K562 (cell line): ENCODE results near the gene RASGRP2. TPM values are rescaled to one million over a fixed set of nuclear protein-coding genes. Genes with fewer than 3 reads are reported as not detected.

Experiments used
- ATF7 ChIP-seq: fragments of 450-650 bp; IDR thresholded peaks from 2 replicates; pipeline ENCODE4 v1.7.1; 2014; ENCODE audit warnings: mild to moderate bottlenecking, moderate library complexity
- BMI1 ChIP-seq: fragments of 150-350 bp; IDR thresholded peaks from 2 replicates; pipeline ENCODE4 v1.6.1; 2014; ENCODE audit warnings: low read length
- CBX8 ChIP-seq: fragments of 200-600 bp; sonication (generic); IDR thresholded peaks from 2 replicates; pipeline ENCODE4 v1.6.1; 2012; ENCODE audit warnings: borderline replicate concordance, mixed run types, low read depth, mild to moderate bottlenecking, moderate library complexity, mixed read lengths, low read length, control low read depth, inconsistent platforms; ENCODE audit not compliant: poor library complexity, severe bottlenecking; ENCODE audit errors: extremely low read depth
- CREB1 ChIP-seq, 2 experiments: sonication (generic) in 1 of 2; formaldehyde crosslinking in 1 of 2; IDR thresholded peaks; 2 replicates each; pipeline versions ENCODE4 v1.6.1 to v1.8.0; 2012 to 2022; ENCODE audit warnings: inconsistent platforms in 1 of 2, mild to moderate bottlenecking in 1 of 2, missing genetic modification reagents in 1 of 2, moderate library complexity in 1 of 2
- FUS ChIP-seq: fragments of 200-400 bp; formaldehyde crosslinking; optimal IDR thresholded peaks from 2 replicates; pipeline ENCODE3; 2017; ENCODE audit warnings: low read depth, low read length
- HDAC1 ChIP-seq, 2 experiments: fragments of 450-650 bp; IDR thresholded peaks; 2 replicates each; pipeline ENCODE4 v1.6.1; 2016 to 2017; ENCODE audit warnings: inconsistent platforms in 1 of 2, mild to moderate bottlenecking in 1 of 2, moderate library complexity in 1 of 2
- RBM22 ChIP-seq: fragments of 200-400 bp; formaldehyde crosslinking; IDR thresholded peaks from 2 replicates; pipeline ENCODE4 v1.6.1; 2018; ENCODE audit warnings: low read length, low read depth; ENCODE audit not compliant: poor library complexity, severe bottlenecking
- RFX1 ChIP-seq: fragments of 450-650 bp; IDR thresholded peaks from 2 replicates; pipeline ENCODE4 v1.6.1; 2016; ENCODE audit warnings: mild to moderate bottlenecking, moderate library complexity
- U2AF1 ChIP-seq: fragments of 200-400 bp; formaldehyde crosslinking; optimal IDR thresholded peaks from 2 replicates; pipeline ENCODE3; 2017; ENCODE audit warnings: mild to moderate bottlenecking, low read depth, low read length, moderate library complexity
- ZBTB7A ChIP-seq: IDR thresholded peaks from 2 replicates; pipeline ENCODE4 v1.6.1; 2011; ENCODE audit warnings: low read depth, mild to moderate bottlenecking, low read length, moderate library complexity, borderline replicate concordance; ENCODE audit not compliant: control insufficient read depth
- polyA plus RNA-seq, 8 experiments: library from polyadenylated mRNA; depleted of rRNA in 4 of 8; stranded (reverse) in 5 of 8; unstranded in 3 of 8; fragments of >200 nt; fragmentation: Nextera tagmentation in 2 of 8; fragmentation: Illumina TruSeq in 1 of 8; extraction: Ambion mirVana in 2 of 8; extraction: Trizol in 1 of 8; gene quantifications; 2 replicates each; pipeline versions ENCODE4 v1.2.1 to v1.2.3, GENCODE V29; 2011 to 2014; ENCODE audit warnings: inconsistent platforms in 1 of 8, missing spikeins in 1 of 8
- total RNA-seq, 7 experiments: library from RNA; depleted of rRNA in 6 of 7; stranded (reverse); fragments of >200 nt in 6 of 7; fragmentation: Illumina TruSeq in 2 of 7; extraction: Trizol in 2 of 7; gene quantifications; 2 replicates each; pipeline versions ENCODE4 v1.2.1 to v1.2.3, GENCODE V29; 2011 to 2021; ENCODE audit warnings: low replicate concordance in 1 of 7
- TF ChIP-seq, protein P1 (sequence below): sonication (generic); formaldehyde crosslinking; IDR thresholded peaks from 2 replicates; pipeline ENCODE4 v1.8.1; 2023; ENCODE audit warnings: mild to moderate bottlenecking, missing genetic modification reagents
- TF ChIP-seq, protein P2 (sequence below): fragments of 200-800 bp; sonication (Bioruptor generic); IDR thresholded peaks from 2 replicates; pipeline ENCODE4 v1.6.1; 2016; ENCODE audit warnings: missing genetic modification characterization, missing compliant biosample characterization

RASGRP2 gene
- total and polyA plus RNA-seq, 9 of the 15 experiments (the other 6 are each of a cell fraction or from before 2014, with no cell fraction given): 0.87 to 22.7 (median 5.5) TPM

DNA sequence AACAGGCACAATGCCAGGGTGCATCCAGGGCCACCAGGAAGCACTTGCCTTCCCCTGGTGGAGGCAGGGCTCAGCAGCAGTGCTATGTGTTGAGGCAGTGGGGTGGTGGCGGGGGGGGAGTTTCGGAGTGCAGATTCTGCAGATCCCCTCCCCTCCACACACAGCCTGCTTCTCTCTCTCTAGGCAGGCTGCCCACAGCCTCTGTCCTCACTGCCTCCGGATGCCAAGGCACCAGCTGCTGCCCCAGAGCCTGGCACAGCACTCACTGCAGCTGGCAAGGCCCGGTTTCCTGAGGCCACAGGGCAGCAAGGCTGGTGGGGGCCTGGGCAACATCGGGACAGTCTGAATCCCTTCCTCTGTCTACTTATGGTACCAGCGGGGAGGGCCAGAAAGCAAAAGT lies 56.7 kb downstream of the RASGRP2 start (continued):
- TF ChIP-seq, protein P1, sequence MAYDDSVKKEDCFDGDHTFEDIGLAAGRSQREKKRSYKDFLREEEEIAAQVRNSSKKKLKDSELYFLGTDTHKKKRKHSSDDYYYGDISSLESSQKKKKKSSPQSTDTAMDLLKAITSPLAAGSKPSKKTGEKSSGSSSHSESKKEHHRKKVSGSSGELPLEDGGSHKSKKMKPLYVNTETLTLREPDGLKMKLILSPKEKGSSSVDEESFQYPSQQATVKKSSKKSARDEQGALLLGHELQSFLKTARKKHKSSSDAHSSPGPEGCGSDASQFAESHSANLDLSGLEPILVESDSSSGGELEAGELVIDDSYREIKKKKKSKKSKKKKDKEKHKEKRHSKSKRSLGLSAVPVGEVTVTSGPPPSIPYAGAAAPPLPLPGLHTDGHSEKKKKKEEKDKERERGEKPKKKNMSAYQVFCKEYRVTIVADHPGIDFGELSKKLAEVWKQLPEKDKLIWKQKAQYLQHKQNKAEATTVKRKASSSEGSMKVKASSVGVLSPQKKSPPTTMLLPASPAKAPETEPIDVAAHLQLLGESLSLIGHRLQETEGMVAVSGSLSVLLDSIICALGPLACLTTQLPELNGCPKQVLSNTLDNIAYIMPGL (CRISPR knock-in tag): no peak
- TF ChIP-seq ZBTB7A (no peak), RFX1 (no peak), HDAC1 (IDR thresholded peaks at IDR 0.05) (no peak), CBX8 (no peak), BMI1 (no peak), CREB1 (IDR thresholded peaks at IDR 0.05) (no peak), CREB1 (CRISPR knock-in tag; IDR thresholded peaks at IDR 0.05) (no peak), U2AF1 (no peak), FUS (no peak), ATF7 (no peak), RBM22 (no peak)
- TF ChIP-seq, protein P2, sequence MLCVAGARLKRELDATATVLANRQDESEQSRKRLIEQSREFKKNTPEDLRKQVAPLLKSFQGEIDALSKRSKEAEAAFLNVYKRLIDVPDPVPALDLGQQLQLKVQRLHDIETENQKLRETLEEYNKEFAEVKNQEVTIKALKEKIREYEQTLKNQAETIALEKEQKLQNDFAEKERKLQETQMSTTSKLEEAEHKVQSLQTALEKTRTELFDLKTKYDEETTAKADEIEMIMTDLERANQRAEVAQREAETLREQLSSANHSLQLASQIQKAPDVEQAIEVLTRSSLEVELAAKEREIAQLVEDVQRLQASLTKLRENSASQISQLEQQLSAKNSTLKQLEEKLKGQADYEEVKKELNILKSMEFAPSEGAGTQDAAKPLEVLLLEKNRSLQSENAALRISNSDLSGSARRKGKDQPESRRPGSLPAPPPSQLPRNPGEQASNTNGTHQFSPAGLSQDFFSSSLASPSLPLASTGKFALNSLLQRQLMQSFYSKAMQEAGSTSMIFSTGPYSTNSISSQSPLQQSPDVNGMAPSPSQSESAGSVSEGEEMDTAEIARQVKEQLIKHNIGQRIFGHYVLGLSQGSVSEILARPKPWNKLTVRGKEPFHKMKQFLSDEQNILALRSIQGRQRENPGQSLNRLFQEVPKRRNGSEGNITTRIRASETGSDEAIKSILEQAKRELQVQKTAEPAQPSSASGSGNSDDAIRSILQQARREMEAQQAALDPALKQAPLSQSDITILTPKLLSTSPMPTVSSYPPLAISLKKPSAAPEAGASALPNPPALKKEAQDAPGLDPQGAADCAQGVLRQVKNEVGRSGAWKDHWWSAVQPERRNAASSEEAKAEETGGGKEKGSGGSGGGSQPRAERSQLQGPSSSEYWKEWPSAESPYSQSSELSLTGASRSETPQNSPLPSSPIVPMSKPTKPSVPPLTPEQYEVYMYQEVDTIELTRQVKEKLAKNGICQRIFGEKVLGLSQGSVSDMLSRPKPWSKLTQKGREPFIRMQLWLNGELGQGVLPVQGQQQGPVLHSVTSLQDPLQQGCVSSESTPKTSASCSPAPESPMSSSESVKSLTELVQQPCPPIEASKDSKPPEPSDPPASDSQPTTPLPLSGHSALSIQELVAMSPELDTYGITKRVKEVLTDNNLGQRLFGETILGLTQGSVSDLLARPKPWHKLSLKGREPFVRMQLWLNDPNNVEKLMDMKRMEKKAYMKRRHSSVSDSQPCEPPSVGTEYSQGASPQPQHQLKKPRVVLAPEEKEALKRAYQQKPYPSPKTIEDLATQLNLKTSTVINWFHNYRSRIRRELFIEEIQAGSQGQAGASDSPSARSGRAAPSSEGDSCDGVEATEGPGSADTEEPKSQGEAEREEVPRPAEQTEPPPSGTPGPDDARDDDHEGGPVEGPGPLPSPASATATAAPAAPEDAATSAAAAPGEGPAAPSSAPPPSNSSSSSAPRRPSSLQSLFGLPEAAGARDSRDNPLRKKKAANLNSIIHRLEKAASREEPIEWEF (CRISPR knock-in tag): no peak
